Skeletal muscle satellite cell (primary cell): Measurements from ENCODE around the gene AFF1.
"Not testable (repeated sequence)": the region's sequence is repeated elsewhere in the genome, so short reads cannot be mapped to it uniquely, and the experiment has no call there.

Experiments
- H3K27me3 ChIP-seq: 2 replicates; pipeline ENCODE4 v1.7.0; 2013; ENCODE audit warnings: low read length; ENCODE audit not compliant: control insufficient read depth, insufficient read depth
- H3K36me3 ChIP-seq: 2 replicates; pipeline ENCODE4 v1.7.0; 2013; ENCODE audit warnings: mild to moderate bottlenecking, control low read depth, low read length; ENCODE audit not compliant: insufficient read depth
- H3K4me1 ChIP-seq: 2 replicates; pipeline ENCODE4 v1.7.0; 2013; ENCODE audit warnings: low read length; ENCODE audit not compliant: control insufficient read depth, insufficient read depth
- H3K4me2 ChIP-seq: 2 replicates; pipeline ENCODE4 v1.7.0; 2013; ENCODE audit warnings: mild to moderate bottlenecking, low read length
- H3K4me3 ChIP-seq: 2 replicates; pipeline ENCODE4 v1.7.0; 2013; ENCODE audit warnings: low read length
- H3K9ac ChIP-seq: 2 replicates; pipeline ENCODE4 v1.7.0; 2013; ENCODE audit warnings: mild to moderate bottlenecking, low read depth, low read length, moderate library complexity
- H3K9me3 ChIP-seq: replicated peaks from 2 replicates; pipeline ENCODE4 v1.7.0; 2013; ENCODE audit warnings: mild to moderate bottlenecking, control low read depth, low read length

Gene AFF1

DNA sequence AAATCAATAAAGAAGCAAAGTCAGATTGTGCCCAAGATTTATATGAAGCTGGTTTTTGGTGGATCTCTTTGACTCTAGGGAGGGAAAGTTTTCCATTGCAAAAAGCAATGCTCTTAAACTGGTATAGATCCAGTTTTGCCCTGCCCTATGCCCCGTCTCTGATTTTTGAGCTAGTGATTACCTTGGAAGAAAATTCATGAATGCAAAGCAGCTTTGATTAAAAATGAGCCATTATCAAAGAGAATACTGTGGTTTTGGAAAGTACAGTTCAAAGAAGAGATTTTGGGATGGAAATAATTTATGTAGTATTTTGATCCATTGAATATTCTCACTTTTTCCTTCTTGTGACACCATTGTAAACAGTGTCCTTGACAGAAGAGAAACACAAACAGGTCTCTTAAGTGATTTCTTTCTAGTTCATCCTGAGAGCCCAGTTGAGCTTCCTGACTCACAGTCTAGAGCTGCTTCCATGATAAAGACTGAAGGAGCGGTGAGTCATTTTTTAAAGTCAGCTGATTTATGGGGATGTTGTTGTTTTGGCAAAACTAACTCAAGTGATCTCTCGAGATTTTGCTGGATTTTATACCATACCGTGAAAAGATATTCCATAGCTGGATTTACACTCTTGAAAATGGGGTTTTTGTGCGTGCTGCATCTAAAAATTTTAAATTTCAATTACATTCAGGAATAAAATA lies 76.7 kb downstream of the AFF1 start:
- H3K27me3 ChIP-seq: no peaks in the 10 kb centered on the region
- H3K9me3 ChIP-seq: no peaks in the 10 kb centered on the region
- H3K4me2 ChIP-seq: peak overlapping the region; percentile 22
- no peak overlapping the region for H3K4me3 ChIP-seq
- no peak overlapping the region for H3K9ac ChIP-seq
- peaks cover 31% of the 10 kb centered on the region for H3K4me1 ChIP-seq
- no peaks in the 10 kb centered on the region for H3K36me3 ChIP-seq

DNA sequence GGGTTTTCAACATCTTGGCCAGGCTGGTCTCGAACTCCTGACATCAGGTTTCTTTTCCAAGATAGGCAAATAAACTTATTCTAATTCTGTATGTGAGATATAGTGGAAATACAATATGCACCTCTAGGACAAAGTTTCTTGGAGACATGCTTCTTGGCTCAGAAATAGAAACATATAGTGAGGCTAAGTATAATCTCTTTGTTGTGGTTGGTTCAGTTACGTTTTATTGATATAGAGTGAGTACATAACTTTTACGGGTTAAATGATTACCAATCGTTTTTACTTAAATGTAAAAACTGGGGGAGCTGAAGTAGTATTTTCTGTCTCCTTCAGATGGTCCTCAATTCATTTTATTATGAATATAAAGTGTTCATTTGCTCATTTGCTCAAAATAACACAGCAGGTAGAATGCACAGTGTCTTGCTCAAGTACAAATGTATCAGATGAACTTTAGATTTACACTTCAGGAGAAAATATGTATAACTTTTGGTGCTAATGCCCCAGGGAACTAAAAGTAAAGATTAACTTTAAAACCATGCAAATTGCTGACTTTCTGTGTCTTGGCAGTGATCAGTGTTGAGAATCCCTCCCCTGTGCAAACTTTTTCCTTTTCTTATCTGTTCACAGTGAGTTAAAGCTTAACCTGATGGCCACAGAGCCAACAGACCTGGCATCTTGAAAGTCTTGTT lies 77.6 kb downstream of the AFF1 start:
- no peak overlapping the region for H3K4me2 ChIP-seq
- no peak overlapping the region for H3K4me3 ChIP-seq
- peaks cover 31% of the 10 kb centered on the region for H3K4me1 ChIP-seq
- no peaks in the 10 kb centered on the region for H3K36me3 ChIP-seq
- H3K9me3 ChIP-seq: no peaks in the 10 kb centered on the region
- H3K27me3 ChIP-seq: no peaks in the 10 kb centered on the region
- no peak overlapping the region for H3K9ac ChIP-seq

DNA sequence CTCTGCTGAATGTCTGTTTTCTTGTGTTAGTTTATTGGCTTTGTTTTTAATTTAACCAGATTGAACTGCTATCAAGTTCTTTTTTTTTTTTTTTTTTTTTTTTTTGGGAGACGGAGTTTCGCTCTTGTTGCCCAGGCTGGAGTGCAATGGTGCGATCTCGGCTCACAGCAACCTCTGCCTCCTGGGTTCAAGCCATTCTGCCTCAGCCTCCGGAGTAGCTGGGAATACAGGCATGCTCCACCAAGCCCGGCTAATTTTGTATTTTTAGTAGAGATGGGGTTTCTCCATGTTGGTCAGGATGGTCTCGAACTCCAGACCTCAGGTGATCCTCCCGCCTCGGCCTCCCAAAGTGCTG lies 78.1 kb downstream of the AFF1 start:
- H3K9me3 ChIP-seq, H3K4me2 ChIP-seq, H3K36me3 ChIP-seq, H3K9ac ChIP-seq, H3K4me3 ChIP-seq, H3K27me3 ChIP-seq: not testable (repeated sequence)
- peaks cover 33% of the 10 kb centered on the region for H3K4me1 ChIP-seq

DNA sequence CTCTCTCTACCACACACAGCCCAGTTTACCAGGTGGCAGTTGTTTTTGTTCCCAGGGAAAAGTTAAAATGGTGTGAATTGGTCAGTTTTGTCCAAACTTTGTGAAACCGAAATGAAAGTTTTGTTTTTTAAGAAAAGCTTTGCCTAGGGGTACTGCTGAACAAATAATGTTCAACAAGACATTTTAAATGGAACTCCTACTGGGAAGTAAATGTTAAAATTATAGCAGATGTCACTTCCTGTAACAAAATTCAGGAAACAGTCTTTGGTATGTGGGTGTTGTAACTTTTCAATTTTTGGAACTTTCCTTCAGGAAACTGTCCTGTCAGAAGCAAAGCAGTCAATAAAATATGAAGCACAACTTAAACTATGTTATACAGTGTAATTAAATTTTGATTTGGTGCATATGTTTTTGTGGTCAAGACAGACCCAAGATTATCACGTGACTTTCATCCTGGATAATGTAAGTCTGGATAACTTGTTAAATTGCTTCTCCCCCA lies 79.5 kb downstream of the AFF1 start:
- peak overlapping the region; percentile 9 for H3K4me3 ChIP-seq
- H3K4me2 ChIP-seq: peak overlapping the region; percentile 61
- H3K36me3 ChIP-seq: no peaks in the 10 kb centered on the region
- H3K4me1 ChIP-seq: peaks cover 31% of the 10 kb centered on the region
- no peaks in the 10 kb centered on the region for H3K27me3 ChIP-seq
- H3K9ac ChIP-seq: peak overlapping the region; percentile 45
- no peaks in the 10 kb centered on the region for H3K9me3 ChIP-seq

DNA sequence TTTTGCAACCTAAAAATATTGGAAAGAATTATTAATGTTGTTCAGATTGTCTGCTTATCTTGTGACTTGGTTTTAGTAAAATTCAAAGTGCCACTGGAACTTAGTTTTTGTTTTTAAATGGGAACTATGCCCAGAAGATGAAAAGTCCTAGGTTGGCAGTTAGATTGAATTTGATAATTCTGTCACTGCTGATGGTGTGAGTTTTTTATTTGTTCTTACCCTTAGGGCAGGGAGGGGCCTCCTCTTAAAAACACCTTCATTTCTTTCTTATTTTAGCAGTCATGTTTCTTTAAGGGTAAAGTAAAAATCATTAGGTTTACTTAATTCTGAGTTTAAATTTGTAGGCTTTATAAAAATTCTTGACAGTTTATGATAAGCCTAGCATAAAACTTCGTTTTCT lies 80.6 kb downstream of the AFF1 start:
- Histone ChIP-seq H3K4me3 (no peak overlapping the region), H3K9me3 (no peaks in the 10 kb centered on the region), H3K9ac (no peak overlapping the region), H3K27me3 (no peaks in the 10 kb centered on the region), H3K4me2 (no peak overlapping the region), H3K36me3 (no peaks in the 10 kb centered on the region), H3K4me1 (peaks cover 31% of the 10 kb centered on the region)

DNA sequence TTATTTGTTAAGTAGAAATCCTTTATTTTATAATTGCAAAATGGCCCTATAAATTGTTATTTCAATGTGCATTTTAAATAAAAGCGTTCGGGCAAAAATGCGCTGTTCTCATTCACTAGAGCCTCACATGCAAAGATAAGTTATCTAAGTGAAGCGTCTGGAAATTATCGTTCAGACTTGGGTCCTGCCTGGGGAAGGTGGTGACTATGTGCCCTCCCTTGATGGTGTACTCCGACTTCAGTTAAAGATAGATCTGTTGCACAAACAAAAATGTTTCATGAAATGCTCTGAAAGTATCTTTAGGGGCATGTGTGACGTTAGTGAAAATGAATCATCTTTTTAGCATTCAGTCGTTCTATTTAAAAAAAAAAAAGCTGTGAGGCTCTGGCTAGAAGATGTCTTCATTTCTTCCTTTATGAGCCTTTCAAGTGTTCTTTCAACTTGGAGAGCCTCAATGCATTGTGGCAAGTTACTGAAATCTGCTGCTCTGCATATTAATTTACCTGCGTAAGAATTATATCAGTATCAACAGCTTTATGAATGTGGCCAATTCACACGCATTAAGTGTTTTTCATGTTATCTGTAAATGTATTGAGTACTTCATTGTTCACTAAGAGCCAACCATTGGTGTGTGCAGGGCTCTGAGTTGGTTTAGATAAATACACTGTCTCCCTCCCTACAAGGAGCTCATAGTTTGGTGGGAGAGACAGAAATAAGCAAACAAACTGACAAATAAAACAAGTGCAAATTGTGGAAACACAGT lies 83.0 kb downstream of the AFF1 start:
- H3K4me2 ChIP-seq: no peak overlapping the region
- H3K9ac ChIP-seq: no peak overlapping the region
- H3K9me3 ChIP-seq: no peaks in the 10 kb centered on the region
- H3K27me3 ChIP-seq: no peaks in the 10 kb centered on the region
- no peak overlapping the region for H3K4me3 ChIP-seq
- peaks cover 26% of the 10 kb centered on the region for H3K4me1 ChIP-seq
- no peaks in the 10 kb centered on the region for H3K36me3 ChIP-seq

DNA sequence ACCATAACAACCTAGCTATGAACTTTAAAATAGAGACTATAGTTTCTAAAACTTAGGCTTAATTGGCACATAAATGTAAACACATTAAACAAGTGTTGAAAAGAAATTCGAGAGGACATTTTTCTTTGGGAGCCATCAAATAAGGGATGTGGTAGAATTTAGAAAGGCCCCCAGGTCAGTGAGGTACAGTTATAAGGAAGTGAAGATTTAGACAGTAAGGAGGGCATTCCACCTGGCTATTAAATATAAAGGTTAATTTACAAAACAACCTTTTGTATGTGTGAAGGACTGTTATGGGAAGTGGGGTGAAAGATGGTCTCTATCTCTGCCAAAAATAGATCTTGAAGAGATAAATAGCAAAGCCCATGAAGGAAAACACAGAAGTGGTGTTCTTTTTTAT lies 83.9 kb downstream of the AFF1 start:
- no peak overlapping the region for H3K4me2 ChIP-seq
- H3K4me3 ChIP-seq: no peak overlapping the region
- H3K9me3 ChIP-seq: no peaks in the 10 kb centered on the region
- H3K27me3 ChIP-seq: no peaks in the 10 kb centered on the region
- no peak overlapping the region for H3K9ac ChIP-seq
- H3K36me3 ChIP-seq: no peaks in the 10 kb centered on the region
- peaks cover 26% of the 10 kb centered on the region for H3K4me1 ChIP-seq

DNA sequence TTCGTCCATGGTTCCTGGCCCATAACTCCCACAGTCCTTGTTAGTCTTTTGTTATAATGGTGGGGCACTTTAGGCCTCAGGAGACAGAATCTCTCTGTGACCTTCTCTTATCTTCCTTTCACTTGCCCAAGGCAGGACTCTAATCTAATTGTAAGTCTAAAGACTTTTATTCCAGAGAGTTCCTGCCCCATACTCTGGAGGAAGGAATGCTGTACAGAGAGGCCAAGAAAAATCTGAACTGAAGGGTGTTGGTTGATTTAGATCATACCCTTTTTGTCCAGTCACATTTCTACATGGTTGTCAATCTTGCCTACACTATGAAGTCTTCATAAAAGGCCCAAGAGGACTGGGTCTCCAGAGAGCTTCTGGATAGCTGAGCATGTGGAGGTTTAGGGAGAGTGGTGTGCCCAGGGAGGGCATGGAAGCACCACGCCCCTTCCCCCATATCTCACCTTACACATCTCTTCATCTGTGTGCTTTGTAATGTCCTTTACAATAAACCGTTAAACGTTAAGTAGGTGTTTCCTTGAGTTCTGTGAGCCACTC lies 84.5 kb downstream of the AFF1 start:
- Histone ChIP-seq H3K4me3 (no peak overlapping the region), H3K9ac (no peak overlapping the region), H3K4me1 (peaks cover 20% of the 10 kb centered on the region), H3K4me2 (no peak overlapping the region), H3K9me3 (no peaks in the 10 kb centered on the region), H3K27me3 (no peaks in the 10 kb centered on the region), H3K36me3 (no peaks in the 10 kb centered on the region)

DNA sequence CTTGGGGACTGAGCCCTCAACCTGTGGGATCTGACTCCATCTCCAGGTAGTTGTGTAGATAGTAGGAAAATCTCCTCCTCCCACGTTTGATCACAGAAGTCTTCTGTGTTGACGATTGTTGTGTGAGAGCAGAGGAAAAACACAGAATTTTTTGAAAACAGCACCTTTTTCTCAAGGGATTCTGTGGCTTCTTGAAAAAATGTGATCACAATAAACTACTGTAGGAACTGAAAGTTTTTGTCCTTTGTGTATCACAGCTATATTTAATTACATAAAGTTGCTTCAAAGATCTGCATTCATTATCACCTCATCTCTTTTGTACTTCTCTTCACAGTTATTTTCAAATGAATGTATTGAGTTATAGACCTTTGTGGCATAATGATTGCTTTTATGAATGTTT lies 85.1 kb downstream of the AFF1 start:
- Histone ChIP-seq H3K4me3 (no peak overlapping the region), H3K9me3 (no peaks in the 10 kb centered on the region), H3K9ac (no peak overlapping the region), H3K4me2 (no peak overlapping the region), H3K4me1 (peaks cover 15% of the 10 kb centered on the region), H3K27me3 (no peaks in the 10 kb centered on the region), H3K36me3 (no peaks in the 10 kb centered on the region)

DNA sequence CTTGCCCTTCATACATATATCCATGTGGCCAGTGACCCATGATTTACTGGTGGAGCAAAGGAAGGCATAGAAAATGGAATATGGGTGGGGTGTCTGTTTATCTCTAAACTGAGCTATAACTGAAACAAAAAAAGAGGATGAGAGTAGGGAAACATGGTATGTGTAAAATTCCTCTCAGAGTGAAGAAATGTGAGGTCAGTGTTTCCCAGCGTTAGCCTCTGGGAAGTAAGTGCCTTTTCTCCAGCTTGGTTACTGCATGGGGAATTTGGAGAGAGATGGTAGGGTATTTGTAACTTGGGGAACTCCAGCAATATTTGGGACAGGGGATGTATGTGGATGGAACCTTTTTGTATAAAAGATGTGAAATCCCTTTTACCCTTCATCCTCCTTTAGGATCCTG lies 89.4 kb downstream of the AFF1 start:
- Histone ChIP-seq H3K4me1 (peaks cover 5% of the 10 kb centered on the region), H3K4me2 (no peak overlapping the region), H3K9ac (no peak overlapping the region), H3K9me3 (no peaks in the 10 kb centered on the region), H3K4me3 (no peak overlapping the region), H3K36me3 (no peaks in the 10 kb centered on the region), H3K27me3 (no peaks in the 10 kb centered on the region)

DNA sequence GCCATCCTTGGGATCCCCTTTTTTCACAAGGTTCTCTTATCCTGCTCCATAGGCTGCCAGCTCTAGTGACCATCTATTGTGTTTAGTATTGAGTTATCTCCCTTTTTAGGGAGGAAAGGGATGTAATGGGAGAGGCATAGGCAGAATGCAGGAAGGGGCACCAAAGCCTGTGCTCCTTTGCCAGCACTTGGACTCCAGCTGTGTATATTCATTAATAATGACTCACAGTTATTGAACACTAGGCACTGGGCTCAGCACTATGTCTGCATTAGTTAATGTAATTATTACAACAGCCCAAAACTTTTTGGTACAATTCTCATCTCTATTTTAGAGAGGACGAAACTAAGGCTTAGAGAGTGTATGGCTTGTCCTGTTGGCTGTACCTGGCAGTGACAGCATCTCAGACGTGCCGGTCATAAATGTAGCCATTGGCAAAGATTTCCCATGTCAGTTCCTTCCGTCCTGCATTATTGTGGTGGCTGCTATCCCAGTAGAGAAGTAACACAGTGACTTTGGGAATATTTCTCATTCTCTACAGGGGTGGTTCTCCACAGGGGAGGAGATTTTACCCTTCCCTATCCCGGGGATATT lies 90.3 kb downstream of the AFF1 start:
- Histone ChIP-seq H3K9me3 (no peaks in the 10 kb centered on the region), H3K9ac (no peak overlapping the region), H3K4me3 (no peak overlapping the region), H3K27me3 (no peaks in the 10 kb centered on the region), H3K4me2 (no peak overlapping the region), H3K4me1 (peaks cover 5% of the 10 kb centered on the region), H3K36me3 (no peaks in the 10 kb centered on the region)
